Ovary (tissue), 3 donors: ENCODE measurements around the gene DSCAM.

Experiments used
- POLR2A ChIP-seq: fragments of 450-650 bp; IDR thresholded peaks from one replicate; pipeline ENCODE4 v1.6.1; 2017; ENCODE audit warnings: antibody characterized with exemption, mild to moderate bottlenecking, moderate library complexity
- TF ChIP-seq, protein P1 (sequence below), 3 donors: fragments of 450-650 bp in 2 of 3; fragments of 200-600 bp in 1 of 3; IDR thresholded peaks; one replicate each; pipeline versions ENCODE4 v1.5.1 to v1.8.0; 2016 to 2022; ENCODE audit warnings: antibody characterized with exemption in 3 of 3, mild to moderate bottlenecking in 1 of 3
- donor health status: DM: no; HTN: no; CAD: no.

DNA sequence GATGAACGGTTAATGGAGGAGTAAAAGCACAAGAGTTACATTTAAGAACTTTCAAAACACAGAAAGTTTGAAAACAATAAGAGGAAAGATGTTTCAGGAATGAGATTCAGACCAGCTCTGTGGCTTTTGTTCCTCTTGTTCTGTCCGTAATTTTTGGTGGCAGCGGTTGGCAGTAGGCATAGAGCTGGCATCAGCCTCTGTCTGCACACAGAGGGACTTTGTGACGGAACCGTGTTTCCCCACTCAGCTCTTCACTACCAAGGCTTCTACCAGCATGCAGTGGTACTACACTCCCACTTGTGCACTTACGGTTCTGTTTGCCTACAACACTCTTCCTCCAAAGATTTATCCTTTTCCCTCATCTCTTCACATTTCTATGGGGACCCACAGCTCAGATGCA is 212.8 kb downstream of the DSCAM start:
- TF ChIP-seq, protein P1, sequence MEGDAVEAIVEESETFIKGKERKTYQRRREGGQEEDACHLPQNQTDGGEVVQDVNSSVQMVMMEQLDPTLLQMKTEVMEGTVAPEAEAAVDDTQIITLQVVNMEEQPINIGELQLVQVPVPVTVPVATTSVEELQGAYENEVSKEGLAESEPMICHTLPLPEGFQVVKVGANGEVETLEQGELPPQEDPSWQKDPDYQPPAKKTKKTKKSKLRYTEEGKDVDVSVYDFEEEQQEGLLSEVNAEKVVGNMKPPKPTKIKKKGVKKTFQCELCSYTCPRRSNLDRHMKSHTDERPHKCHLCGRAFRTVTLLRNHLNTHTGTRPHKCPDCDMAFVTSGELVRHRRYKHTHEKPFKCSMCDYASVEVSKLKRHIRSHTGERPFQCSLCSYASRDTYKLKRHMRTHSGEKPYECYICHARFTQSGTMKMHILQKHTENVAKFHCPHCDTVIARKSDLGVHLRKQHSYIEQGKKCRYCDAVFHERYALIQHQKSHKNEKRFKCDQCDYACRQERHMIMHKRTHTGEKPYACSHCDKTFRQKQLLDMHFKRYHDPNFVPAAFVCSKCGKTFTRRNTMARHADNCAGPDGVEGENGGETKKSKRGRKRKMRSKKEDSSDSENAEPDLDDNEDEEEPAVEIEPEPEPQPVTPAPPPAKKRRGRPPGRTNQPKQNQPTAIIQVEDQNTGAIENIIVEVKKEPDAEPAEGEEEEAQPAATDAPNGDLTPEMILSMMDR (IDR thresholded peaks at IDR 0.05), result no peak
- TF ChIP-seq POLR2A, result no peak
